Muscle layer of duodenum (tissue), 2 donors: Measurements from ENCODE around the gene PKIG.

Source experiments
- H3K27ac ChIP-seq: one replicate; pipeline ENCODE4 v1.7.0; 2013; ENCODE audit warnings: mild to moderate bottlenecking, low read length
- H3K27me3 ChIP-seq: one replicate; pipeline ENCODE4 v1.7.0; 2013; ENCODE audit warnings: low read depth, mild to moderate bottlenecking, control low read depth, low read length
- H3K36me3 ChIP-seq, 2 donors: one replicate each; pipeline ENCODE4 v1.7.0; 2013; ENCODE audit warnings: low read length in 2 of 2, control low read depth in 1 of 2, mild to moderate bottlenecking in 1 of 2; ENCODE audit not compliant: insufficient read depth in 2 of 2, control insufficient read depth in 1 of 2
- H3K4me1 ChIP-seq, 2 donors: one replicate each; pipeline ENCODE4 v1.7.0; 2013; ENCODE audit warnings: low read length in 2 of 2, mild to moderate bottlenecking in 2 of 2, control low read depth in 1 of 2, moderate library complexity in 1 of 2; ENCODE audit not compliant: insufficient read depth in 2 of 2, control insufficient read depth in 1 of 2
- H3K4me3 ChIP-seq, 2 donors: one replicate each; pipeline ENCODE4 v1.7.0; 2013; ENCODE audit warnings: low read length in 2 of 2, low read depth in 1 of 2, mild to moderate bottlenecking in 1 of 2
- H3K9me3 ChIP-seq, 2 donors: one replicate each; pipeline ENCODE4 v1.7.0; 2013; ENCODE audit warnings: low read length in 2 of 2, control low read depth in 1 of 2, mild to moderate bottlenecking in 1 of 2; ENCODE audit not compliant: control insufficient read depth in 1 of 2
- donor health status: healthy.

PKIG gene

DNA sequence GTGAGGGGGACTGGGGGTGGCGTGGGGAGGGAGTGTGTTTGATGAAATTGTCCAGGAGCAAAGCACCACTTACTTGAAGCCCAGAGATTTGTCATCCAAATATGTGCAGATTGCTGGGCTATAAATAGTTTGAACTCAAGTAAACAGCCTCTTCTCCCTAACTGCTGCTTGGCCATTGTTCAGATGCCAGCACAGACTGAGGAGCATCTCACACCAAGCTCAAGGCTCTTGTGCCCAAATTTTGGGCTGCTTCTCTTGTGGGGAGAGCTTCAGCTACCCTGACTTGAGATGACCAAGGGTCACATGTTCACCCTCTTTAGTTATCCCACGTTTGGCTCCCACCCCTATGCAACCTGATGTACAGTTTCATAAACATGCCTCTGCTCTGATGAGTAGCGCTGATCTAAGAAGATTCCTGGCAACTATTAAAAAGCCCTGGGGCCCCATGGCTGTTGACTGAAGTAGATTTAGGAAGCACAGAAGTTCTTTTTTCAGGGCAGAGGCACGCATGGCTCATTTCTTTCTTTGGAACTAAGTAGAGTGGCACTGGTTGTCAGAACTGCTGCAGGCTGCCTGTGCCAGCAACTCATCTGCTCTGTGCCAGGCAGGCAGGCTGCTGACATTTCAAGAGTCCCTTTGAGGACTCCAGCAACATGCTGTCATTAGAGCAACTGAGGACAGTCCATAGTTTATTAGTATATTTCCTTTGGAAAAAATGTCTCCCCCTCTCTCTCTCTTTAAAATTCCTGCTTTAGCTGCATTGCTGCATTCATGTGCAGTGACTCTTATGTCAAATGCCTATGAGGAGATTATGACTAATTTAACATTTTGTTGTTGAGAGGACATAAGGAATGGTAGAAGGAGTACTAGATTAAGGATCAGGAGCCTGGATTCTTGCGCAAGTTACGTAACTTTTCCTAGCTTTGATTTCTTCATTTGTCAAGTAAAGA, 9.6 kb upstream of the PKIG start:
- peak overlapping the region in 1 of 2 donors; percentile 5 for H3K4me3 ChIP-seq
- peaks cover 0 to 6% of the 10 kb centered on the region in 2 donors for H3K36me3 ChIP-seq
- no peaks in the 10 kb centered on the region for H3K9me3 ChIP-seq
- H3K27me3 ChIP-seq, result no peaks in the 10 kb centered on the region
- peaks cover 3 to 6% of the 10 kb centered on the region in 2 donors for H3K4me1 ChIP-seq
- H3K27ac ChIP-seq, result peak overlapping the region; percentile 70

- H3K9me3 ChIP-seq, result no peaks in the 10 kb centered on the region
- peaks cover 0 to 6% of the 10 kb centered on the region in 2 donors for H3K36me3 ChIP-seq
- H3K4me1 ChIP-seq, result peaks cover 3 to 5% of the 10 kb centered on the region in 2 donors
- no peaks in the 10 kb centered on the region for H3K27me3 ChIP-seq
- peak overlapping the region; percentile 70 for H3K27ac ChIP-seq
- no peak overlapping the region for H3K4me3 ChIP-seq
Observed at GRCh38 chr20:44573501-44573869, 8.9 kb upstream of the PKIG start.

DNA sequence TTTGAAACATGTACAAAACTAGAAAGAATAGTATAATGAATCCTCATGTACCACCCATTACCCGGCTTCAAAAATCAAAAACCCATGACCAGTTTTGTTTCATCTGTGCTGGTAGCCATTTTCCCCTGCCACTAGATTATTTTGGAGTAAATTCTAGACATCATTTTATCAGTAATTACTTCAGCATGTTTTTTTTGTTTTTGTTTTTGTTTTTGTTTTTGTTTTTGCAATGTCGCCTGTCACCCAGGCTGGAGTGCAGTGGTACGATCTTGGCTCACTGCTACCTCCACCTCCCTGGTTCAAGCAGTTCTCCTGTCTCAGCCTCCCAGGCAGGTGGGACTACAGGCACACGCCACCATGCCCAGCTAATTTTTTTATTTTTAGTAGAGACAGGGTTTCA, 8.0 kb upstream of the PKIG start:
- Histone ChIP-seq H3K27me3 (no peaks in the 10 kb centered on the region), H3K4me1 (peaks cover 3 to 13% of the 10 kb centered on the region in 2 donors), H3K4me3 (no peak overlapping the region), H3K9me3 (no peaks in the 10 kb centered on the region), H3K36me3 (peaks cover 0 to 6% of the 10 kb centered on the region in 2 donors), H3K27ac (peak overlapping the region; percentile 70)

DNA sequence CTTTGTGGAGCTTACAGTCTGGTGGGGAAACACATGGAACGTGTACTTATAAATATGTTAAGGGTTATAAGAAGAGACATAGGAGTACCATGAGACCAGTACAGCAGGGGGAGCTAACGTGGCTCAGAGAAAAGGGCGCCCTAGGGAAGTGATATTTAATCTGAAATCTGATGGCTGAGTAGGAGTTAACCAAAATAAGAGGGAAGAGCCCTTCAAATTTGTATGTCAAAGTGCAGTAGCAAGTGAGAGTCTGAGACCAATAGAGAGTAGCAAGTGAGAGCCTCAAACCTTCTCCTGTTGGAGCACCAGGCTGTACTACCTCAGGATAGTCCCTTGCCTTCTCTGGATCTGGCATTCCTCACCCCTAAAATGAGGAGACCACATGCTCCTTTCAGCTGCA, 6.1 kb upstream of the PKIG start:
- Histone ChIP-seq H3K9me3 (no peaks in the 10 kb centered on the region), H3K27ac (peak overlapping the region; percentile 57), H3K4me3 (no peak overlapping the region), H3K36me3 (peaks cover 0 to 6% of the 10 kb centered on the region in 2 donors), H3K4me1 (peaks cover 4 to 21% of the 10 kb centered on the region in 2 donors), H3K27me3 (no peaks in the 10 kb centered on the region)

DNA sequence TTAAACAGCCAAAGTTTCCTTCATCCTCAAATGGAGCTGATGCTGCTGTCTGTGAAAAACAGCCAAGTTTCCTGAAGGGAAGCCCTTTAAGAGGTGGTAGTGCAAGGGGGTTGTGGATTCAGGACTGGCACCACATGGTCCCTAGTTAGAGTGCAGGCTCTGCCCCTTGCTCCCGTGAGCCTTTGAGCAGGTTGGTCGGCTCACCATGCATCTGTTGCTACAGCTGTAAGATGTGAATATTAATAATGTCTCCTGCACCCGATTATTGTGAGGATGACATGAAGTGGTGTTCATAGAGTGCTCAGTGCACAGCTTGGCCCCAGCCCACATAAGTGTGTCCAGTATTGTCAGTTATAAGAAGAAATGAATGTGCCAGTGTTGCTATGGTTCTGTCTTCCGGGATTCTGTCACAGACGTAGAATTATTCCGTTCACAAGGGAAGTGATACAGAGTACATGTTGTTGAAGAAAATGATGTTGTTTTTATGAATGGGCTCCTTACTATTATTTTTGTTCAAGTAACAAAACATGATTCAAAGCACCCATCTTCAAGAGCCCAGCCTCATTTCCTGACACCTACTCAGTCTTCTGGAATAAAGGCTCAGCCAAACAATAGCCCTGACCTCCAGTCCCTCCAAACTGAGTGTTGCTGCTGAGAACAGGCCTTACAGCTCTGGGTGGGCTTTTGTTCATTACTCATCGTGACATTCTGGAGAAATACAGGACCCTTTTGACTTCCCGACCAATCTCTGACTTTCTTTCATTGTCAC, 2.9 kb upstream of the PKIG start:
- Histone ChIP-seq H3K9me3 (no peaks in the 10 kb centered on the region), H3K4me1 (peaks cover 5 to 29% of the 10 kb centered on the region in 2 donors), H3K36me3 (no peaks in the 10 kb centered on the region), H3K27ac (peak overlapping the region; percentile 67), H3K4me3 (no peak overlapping the region), H3K27me3 (no peaks in the 10 kb centered on the region)

GRCh38 chr20:44580581-44581268, 1.7 kb upstream of the PKIG start:
- Histone ChIP-seq H3K36me3 (no peaks in the 10 kb centered on the region), H3K27ac (peak overlapping the region; percentile 46), H3K4me1 (peaks cover 5 to 40% of the 10 kb centered on the region in 2 donors), H3K4me3 (peak overlapping the region in 1 of 2 donors; percentile 6), H3K9me3 (no peaks in the 10 kb centered on the region), H3K27me3 (no peaks in the 10 kb centered on the region)

- Histone ChIP-seq H3K4me1 (peaks cover 5 to 46% of the 10 kb centered on the region in 2 donors), H3K27ac (peak overlapping the region; percentile 78), H3K4me3 (peak overlapping the region in 1 of 2 donors; percentile 60), H3K36me3 (no peaks in the 10 kb centered on the region), H3K9me3 (no peaks in the 10 kb centered on the region), H3K27me3 (no peaks in the 10 kb centered on the region)
Observed at GRCh38 chr20:44581515-44581914, 864 bp upstream of the PKIG start.

DNA sequence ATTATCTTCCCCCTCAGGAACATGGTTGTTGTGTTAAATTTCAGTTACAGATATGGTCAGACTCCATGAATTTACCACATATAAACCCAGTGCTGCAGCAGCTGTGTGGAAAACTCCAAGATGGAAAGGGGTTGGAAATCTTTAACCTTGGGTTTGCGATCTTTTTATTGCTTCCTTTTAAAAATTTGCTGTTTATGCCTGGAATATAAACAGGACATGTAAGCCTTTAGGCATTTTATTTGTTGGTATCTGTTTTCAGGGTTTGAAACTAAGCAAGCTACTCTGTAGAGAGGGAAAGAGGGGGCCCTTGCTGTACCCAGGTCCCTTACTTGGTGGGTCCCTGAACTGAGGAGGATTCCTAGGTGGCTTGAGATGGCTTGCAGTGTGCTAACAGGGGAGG, 778 bp downstream of the PKIG start:
- peak overlapping the region; percentile 78 for H3K27ac ChIP-seq
- H3K4me1 ChIP-seq, result peaks cover 5 to 59% of the 10 kb centered on the region in 2 donors
- H3K4me3 ChIP-seq, result peak overlapping the region; percentile 60 to 62
- H3K36me3 ChIP-seq, result no peaks in the 10 kb centered on the region
- no peaks in the 10 kb centered on the region for H3K9me3 ChIP-seq
- no peaks in the 10 kb centered on the region for H3K27me3 ChIP-seq

- peak overlapping the region; percentile 60 to 62 for H3K4me3 ChIP-seq
- H3K27me3 ChIP-seq, result no peaks in the 10 kb centered on the region
- H3K4me1 ChIP-seq, result peaks cover 5 to 53% of the 10 kb centered on the region in 2 donors
- H3K9me3 ChIP-seq, result no peaks in the 10 kb centered on the region
- peak overlapping the region; percentile 78 for H3K27ac ChIP-seq
- H3K36me3 ChIP-seq, result no peaks in the 10 kb centered on the region
Observed at GRCh38 chr20:44584162-44584561, 1.8 kb downstream of the PKIG start.

- H3K27ac ChIP-seq, result peak overlapping the region; percentile 42
- peaks cover 2 to 7% of the 10 kb centered on the region in 2 donors for H3K36me3 ChIP-seq
- H3K9me3 ChIP-seq, result no peaks in the 10 kb centered on the region
- H3K27me3 ChIP-seq, result no peaks in the 10 kb centered on the region
- peaks cover 5 to 55% of the 10 kb centered on the region in 2 donors for H3K4me1 ChIP-seq
- H3K4me3 ChIP-seq, result peak overlapping the region; percentile 28 to 60
Observed at GRCh38 chr20:44585057-44585963, 2.9 kb downstream of the PKIG start.
